Measurements from ENCODE around the gene HACD2.

The HACD2 gene

DNA sequence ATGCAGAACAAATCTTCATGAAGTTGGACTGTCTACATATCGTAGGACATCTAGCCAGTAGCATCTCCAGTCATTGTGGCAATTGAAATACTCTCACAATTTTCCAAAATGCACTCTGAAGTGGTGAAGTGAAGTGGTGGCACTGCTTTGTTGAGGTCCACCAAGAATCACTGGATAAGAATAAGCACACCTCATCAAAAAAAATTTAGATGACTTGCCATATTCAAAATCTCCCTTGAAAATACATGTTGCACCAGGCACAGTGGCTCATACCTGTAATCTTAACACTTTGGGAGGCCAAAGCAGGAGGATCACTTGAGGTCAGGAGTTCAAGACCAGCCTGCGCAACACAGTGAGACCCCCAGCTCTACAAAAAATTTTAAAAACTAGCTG lies 12.9 kb downstream of the HACD2 start:
- DNase-seq (ENCODE audit: low read depth in 2 of 3, low spot score in 1 of 3), result no peak

DNA sequence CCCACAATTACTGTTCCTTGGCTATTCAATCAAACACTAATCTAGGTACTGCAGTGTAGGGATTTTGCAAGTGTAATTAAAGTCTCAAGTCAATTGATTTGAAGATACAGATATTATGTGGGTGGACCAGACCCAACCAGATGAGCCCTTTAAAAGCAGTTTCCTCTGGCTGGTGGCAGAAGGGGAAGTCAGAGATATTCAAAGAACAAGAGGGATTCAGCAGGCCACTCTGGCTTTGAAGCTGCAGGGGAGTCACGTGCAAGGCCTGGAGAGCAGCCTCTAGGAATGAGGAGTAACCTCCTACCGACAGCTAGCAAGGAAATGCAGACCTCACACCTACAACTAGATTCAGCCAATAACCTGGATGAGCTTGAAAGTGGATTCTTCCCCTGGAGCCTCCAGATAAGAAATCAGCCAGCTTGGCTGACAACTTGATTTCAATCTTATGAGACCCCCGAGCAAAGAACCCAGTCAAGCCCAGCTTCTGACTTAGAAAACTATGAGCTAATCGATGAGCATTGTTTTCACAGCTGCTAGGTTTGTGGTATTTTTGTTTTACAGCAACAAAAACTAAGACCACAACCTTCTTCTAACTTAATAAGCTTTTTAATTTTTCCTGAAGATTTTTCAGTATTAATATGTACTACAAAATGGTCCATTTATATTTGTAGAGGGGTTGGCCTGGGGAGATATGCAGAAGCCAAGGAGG lies 13.4 kb downstream of the HACD2 start:
- no peak for DNase-seq (ENCODE audit: low read depth in 2 of 3, low spot score in 1 of 3)

DNA sequence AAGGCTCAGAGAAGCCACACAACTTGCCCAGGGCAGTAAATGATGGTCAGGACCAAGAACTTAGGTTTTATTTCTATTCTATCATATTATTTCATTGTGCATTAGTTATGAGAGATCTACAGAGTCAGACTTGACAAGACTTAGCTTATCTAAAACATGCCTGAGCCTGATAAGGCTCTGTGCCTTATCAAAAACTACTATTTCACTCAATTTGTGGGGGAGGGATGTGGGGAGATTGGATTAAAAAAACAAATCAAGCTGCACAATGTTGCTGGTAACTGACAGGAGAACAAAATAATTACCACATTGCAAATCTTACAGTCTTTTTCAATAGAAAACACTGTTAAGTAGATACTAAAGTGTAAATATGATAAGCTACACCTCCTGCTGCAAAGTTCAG lies 16.0 kb downstream of the HACD2 start:
- no peak for DNase-seq (ENCODE audit: low read depth in 2 of 3, low spot score in 1 of 3)

DNA sequence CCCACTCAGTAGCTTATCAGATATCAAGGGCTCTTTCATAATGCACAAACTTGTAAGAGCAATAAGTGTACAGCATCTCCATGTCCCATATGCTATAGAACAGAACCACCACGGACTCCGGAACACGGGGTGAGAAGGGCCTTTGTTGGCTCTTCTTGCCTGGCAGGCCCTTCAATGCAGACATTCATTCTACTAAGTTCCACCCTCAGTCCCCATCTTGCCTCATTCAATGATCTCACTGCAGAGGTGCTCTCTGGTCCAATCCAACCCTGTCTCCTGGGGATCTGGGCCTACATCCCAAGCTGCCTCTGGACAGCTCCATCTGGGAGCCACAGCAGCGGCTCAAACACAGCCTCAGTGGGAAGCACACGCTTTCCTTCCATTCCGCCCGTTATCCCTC lies 16.8 kb downstream of the HACD2 start:
- no peak for DNase-seq (ENCODE audit: low read depth in 2 of 3, low spot score in 1 of 3)

DNA sequence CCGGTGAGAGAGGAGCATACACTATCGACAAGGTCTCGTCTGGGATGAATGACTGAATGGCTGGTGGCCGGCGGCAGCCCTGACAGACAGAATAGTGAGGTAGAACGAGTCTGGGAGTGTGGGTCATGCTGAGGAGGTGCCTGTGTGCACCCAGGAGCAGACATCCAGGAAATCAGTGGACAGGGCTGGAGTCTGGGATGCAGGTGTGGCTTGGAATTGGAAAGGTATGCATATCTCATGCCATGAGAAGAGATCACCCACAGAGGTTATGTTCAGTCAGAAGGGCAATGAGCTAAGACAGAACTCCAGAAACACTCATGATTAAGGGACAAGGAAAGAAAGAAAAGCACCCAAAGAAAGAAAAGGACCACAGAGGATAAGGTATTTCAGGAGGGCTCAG lies 20.8 kb downstream of the HACD2 start:
- no peak for DNase-seq (ENCODE audit: low read depth in 2 of 3, low spot score in 1 of 3)

- DNase-seq (ENCODE audit: low read depth in 2 of 3, low spot score in 1 of 3), result no peak
These were observed 22.3 kb downstream of the HACD2 start for GRCh38 chr3:123562547-123562946.

DNA sequence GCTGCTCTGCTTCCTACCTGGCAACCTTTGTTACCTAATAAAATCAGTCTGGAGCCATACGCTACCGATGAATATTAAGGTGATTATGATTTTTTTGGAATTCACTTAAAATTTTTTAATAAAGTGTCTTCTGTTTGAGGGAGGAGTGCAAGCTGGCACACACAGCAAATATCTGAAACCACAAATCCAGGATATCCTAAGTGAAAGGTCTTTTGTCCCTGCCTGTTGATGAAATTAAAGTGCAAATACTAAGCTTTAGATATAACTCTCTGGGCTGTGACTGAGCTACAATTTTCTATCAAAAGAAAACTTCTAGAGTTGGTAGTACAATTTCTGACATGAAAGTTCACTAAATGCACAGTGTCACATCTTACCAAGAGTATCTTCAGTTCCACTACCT lies 23.7 kb downstream of the HACD2 start:
- no peak for DNase-seq (ENCODE audit: low read depth in 2 of 3, low spot score in 1 of 3)

DNA sequence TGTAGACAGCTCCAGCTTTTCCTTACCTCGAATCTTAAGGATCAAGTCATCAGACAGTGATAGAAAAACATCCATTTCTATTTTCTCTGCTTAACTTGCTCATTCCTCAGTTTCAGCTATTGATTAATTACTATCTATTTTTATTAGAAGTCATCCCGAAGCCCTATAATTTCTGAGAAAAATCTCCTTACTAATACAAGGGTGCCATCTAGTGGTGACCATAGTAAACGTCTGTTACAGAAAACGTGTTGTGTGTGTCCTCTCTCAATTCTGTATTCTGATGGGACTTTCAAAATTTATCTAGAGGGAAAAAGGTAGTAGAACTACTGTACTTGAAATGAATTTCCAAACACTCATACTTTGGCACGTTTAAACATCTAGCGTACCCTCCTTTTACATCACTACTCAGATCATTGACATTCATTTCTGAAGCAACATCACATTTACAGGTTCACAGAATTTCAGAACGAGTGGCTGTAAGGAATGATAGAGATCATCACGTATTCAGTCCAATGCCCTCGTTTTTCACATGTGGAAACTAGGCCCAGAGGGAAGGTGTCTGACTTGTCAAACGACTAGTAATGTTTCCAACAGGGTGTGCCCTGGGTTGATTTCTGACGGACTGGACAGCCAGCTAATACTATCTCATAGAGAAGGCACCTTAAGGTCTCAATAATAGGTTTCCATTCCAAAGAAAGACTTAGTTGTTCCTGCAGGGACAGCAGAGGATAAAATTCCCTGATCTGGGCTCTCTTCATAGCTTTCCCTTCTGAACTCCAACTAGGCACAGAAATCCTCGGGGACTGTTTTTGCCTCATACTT lies 25.6 kb downstream of the HACD2 start:
- DNase-seq (ENCODE audit: low read depth in 2 of 3, low spot score in 1 of 3), result peak in 1 of 3 donors; percentile 55

DNA sequence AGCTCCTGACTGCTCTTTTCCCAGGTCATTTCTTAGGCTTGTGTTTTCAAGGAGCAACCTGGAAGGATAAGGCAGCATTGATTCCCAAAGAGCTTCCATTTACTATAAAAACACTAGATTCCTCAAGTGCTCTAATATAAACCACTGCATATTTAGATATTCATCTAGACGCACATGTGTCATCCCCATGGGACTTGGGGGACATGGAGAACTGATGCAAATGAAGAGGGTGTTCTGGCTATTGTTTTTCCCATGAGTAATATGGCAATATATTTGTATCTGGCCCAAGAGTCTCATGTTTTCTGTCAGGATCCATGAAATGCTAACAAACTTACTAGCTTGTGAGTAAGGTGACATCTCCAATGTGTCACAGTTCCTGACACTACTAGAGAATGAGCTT lies 31.3 kb downstream of the HACD2 start:
- no peak for DNase-seq (ENCODE audit: low read depth in 2 of 3, low spot score in 1 of 3)

DNA sequence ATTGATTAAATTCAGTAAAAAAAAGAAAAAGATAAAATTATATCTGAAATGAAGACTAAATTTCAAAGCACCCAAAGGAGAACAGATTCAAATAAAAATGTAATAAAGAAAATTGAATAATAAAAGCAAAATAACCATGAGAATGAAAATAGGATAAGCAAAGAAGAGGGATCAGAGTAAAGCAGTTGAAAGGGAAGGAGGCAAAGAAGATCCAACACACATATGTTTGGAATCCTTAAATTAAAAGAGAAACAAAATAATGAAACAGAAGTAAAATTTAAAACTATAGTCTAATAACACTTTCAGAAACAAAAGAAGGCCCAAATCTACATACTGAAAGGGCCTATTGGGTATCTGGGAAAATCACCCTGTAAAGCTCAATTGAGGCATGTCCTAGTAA lies 32.1 kb downstream of the HACD2 start:
- DNase-seq (ENCODE audit: low read depth in 2 of 3, low spot score in 1 of 3), result no peak

GRCh38 chr3:123552095-123552714 lies 32.6 kb downstream of the HACD2 start:
- no peak for DNase-seq (ENCODE audit: low read depth in 2 of 3, low spot score in 1 of 3)

DNA sequence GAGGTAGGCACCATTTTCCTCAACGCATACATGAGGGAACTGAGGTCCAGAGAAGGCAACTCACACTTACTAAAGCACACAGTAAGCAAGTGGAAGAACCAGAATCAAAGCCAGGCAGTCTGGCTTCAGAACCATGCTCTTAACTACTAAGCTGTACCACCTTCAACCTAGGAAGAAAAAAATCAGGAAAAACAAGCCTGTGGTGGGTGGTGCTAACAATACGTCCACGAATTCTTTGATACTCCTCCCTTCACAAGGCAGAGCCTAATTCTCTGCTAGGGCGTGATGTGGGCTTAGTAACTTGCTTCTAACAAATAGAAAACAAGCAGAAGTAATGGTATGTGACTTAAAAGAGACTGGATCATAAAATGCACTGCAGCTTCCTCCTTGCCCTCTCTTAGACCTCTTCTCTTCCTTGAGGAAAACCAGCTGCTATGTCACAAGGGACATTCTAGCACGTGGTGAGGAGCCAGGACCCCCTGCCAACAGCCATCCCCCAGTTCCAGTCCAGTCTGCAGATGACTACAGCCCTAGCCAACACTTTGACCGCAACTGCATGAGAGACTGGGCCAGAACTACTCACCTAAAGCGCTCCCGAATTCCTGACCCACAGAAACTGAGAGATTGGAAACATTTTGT lies 36.9 kb downstream of the HACD2 start:
- no peak for DNase-seq (ENCODE audit: low read depth in 2 of 3, low spot score in 1 of 3)

DNA sequence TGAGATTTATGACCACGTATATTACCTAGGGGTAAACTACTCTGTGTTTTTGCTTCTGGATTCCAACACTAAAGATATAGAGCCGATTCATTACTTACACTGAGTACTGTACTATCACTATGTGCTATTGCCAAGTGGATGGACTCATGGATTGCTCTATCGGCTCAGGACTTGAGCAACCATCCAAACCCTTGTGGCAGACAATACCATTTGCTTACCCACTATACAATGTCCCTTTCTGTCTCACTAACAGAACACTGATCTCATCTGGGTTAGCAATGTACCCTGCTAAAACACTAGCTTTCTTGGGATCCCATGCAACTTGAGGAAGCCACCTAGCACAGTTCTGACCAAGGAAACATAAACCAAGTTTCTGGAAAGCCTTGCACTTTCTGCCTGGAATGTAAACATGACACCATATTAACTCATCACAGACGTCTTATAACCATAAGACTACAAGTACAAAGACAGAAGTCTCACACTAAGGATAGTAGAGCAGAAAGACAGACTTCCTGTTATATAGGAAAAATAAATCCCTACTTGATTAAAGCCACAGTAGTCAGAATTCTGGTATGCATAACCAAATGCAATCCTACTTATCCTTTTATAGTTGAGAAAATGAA lies 38.6 kb downstream of the HACD2 start:
- DNase-seq (ENCODE audit: low read depth in 2 of 3, low spot score in 1 of 3), result no peak

DNA sequence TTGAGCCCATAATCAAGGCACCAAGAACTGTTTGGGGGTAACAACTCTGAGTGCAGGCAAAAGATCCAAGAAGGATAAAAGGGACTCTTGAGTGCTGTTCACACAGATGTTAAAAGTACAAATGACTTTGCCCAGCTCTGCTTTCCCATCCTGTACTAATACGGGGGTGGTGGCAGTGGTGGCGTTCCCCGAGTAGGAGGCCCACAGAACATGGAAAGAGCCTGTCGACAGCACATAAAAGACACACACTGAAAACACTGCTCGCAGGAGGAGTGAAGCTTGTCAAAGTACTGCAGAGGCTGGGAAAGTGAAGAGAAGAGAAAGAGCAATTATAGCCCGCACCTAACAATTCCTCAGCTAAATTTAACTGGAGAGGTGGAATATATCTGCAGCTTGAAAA lies 40.9 kb downstream of the HACD2 start:
- DNase-seq (ENCODE audit: low read depth in 2 of 3, low spot score in 1 of 3), result no peak

DNA sequence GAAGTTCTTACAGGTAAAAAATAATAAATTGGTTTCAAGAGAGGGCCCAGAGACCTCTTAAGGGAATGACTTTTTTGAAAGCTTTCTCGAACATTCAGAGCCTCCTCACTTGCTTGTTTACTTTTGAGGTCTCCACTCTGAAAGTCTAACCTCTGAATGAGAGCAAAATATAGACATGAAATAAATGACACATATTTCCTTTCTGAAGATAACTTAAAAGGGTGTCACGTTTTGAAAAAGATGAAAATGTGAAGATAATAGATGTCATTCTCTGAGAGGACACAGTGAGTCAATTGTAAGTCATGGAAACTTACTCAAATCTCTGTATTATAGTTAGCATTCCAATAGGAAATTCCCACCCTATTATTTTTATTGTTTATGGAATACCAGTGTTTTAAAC lies 44.6 kb downstream of the HACD2 start:
- DNase-seq (ENCODE audit: low read depth in 2 of 3, low spot score in 1 of 3), result no peak

GRCh38 chr3:123536153-123536895 lies 48.5 kb downstream of the HACD2 start:
- DNase-seq (ENCODE audit: low read depth in 2 of 3, low spot score in 1 of 3), result no peak

DNA sequence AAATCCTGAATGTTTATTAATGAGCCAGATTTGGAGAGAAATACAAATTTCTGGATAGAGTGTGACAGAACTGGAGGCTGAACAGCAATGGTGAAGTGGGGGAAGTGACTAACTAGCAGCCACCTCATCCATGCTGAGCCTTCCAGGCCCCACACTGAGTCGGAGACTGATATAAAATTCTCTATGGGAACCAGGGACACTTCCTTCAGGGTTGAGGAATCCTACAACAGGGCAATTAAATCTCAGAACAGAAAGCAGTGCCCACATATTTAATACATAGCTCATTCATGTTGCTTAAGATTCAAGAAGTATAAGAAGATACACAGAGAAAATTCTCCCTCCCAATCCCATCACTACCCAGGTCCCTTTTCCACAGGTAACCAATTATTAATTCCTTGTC lies 49.3 kb downstream of the HACD2 start:
- DNase-seq (ENCODE audit: low read depth in 2 of 3, low spot score in 1 of 3), result no peak

DNA sequence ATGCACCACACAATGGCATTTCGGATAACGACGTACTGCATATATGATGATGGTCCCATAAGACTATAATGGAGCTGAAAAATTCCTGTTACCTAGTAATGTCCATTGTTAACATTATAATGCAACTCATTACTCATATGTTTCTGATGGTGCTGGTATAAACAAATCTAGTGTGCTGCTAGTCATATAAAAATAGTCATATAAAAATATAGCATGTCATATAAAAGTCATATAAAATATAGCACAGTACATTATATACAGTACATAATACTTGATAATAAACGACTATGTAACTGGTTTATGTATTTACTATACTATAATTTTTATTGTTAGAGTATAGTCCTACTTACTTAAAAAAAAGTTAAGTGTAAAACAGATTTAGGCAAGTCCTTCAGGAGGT lies 50.6 kb downstream of the HACD2 start:
- no peak for DNase-seq (ENCODE audit: low read depth in 2 of 3, low spot score in 1 of 3)

GRCh38 chr3:123533554-123534159 lies 51.2 kb downstream of the HACD2 start:
- DNase-seq (ENCODE audit: low read depth in 2 of 3, low spot score in 1 of 3), result no peak

GRCh38 chr3:123528130-123528529 lies 56.7 kb downstream of the HACD2 start:
- no peak for DNase-seq (ENCODE audit: low read depth in 2 of 3, low spot score in 1 of 3)
